ENCODE results near the gene PCDHGA11. TPM values are rescaled to one million over a fixed set of nuclear protein-coding genes. Genes with fewer than 3 reads are reported as not detected.

The PCDHGA11 gene
- total and polyA plus RNA-seq, 10 of the 15 experiments (the other 5 are each of a cell fraction or from before 2014, with no cell fraction given): 0.21 to 3.4 (median 2.2) TPM

GRCh38 chr5:141439411-141440141, 18.7 kb downstream of the PCDHGA11 start (continued):
- no peak for TF ChIP-seq ZNF592 (IDR thresholded peaks at IDR 0.05)

GRCh38 chr5:141440341-141440740, 19.5 kb downstream of the PCDHGA11 start:
- H3K4me1 ChIP-seq (ENCODE audit: control insufficient read depth, insufficient read depth, low read length): no peaks in the 10 kb centered on the region
- H3K79me2 ChIP-seq (ENCODE audit: control insufficient read depth, insufficient read depth, low read length): no peaks in the 10 kb centered on the region
- POLR2A ChIA-PET: no interaction called here
- in situ Hi-C loops (cut with MboI) (no loop called here), intact Hi-C loops (cut with micrococcal nuclease; ENCODE audit: unreplicated experiment) (no loop called here)
- no peaks in the 10 kb centered on the region; the same call in 2 of the 3 replicates for H3K9me3 ChIP-seq (replicated peaks; ENCODE audit: control insufficient read depth, insufficient read depth, low read length)
- no peak overlapping the region for H3K4me3 ChIP-seq
- WGBS (ENCODE audit: insufficient coverage, insufficient replicate concordance, low lambda C conversion rate, missing lambda C conversion rate): 86% methylated on average over 9 of the region's 9 CpGs
- DNase-seq (ENCODE audit: low read depth, low spot score) (no peak), ATAC-seq (no peak), FAIRE-seq (no peak)
- no peaks in the 10 kb centered on the region for H4K20me1 ChIP-seq (ENCODE audit: control insufficient read depth, insufficient read depth)
- TF ChIP-seq CBX5 (IDR thresholded peaks at IDR 0.05; ENCODE audit: low read depth) (no peak), POU2F2 (IDR thresholded peaks at IDR 0.05; ENCODE audit: borderline replicate concordance, low read depth, low read length) (no peak), USF1 (IDR thresholded peaks at IDR 0.05; ENCODE audit: borderline replicate concordance, extremely low read length, insufficient read depth, low read depth, low read length) (no peak), MEF2B (IDR thresholded peaks at IDR 0.05; ENCODE audit: partially characterized antibody, poor library complexity, severe bottlenecking) (no peak), SPI1 (IDR thresholded peaks at IDR 0.05; ENCODE audit: borderline replicate concordance, insufficient read depth, low read depth, low read length) (no peak), STAT1 (conservative IDR thresholded peaks at IDR 0.05) (no peak), SIX5 (IDR thresholded peaks at IDR 0.05; ENCODE audit: low read depth, low read length, severe bottlenecking) (no peak)
- H3K4me2 ChIP-seq (ENCODE audit: control insufficient read depth, insufficient read depth): no peak overlapping the region
- H3K9ac ChIP-seq (ENCODE audit: control insufficient read depth, insufficient read depth, low read length): no peak overlapping the region
- no peak overlapping the region for H2AFZ ChIP-seq (ENCODE audit: control insufficient read depth, low read depth, low read length)
- no peaks in the 10 kb centered on the region for H3K27me3 ChIP-seq (replicated peaks in 1 of 2; ENCODE audit: control insufficient read depth in 2 of 2, insufficient read depth in 2 of 2, low read length in 1 of 2)
- no peaks in the 10 kb centered on the region for H3K36me3 ChIP-seq (ENCODE audit: control insufficient read depth in 2 of 2, insufficient read depth in 2 of 2, low read length in 1 of 2)
- RAD21 ChIA-PET (ENCODE audit: unreplicated experiment): no interaction called here
- no peak overlapping the region for H3K27ac ChIP-seq (ENCODE audit: control insufficient read depth, insufficient read depth)
- SMC1A ChIA-PET (ENCODE audit: uncharacterized antibody, unreplicated experiment): no interaction called here
- CTCF ChIA-PET: interaction anchor here (3.0 kb wide), 1 partner anchor 10 kb away, joined by 13 read pairs; the partner anchor contains the start of gene PCDHGA12
- no TSS peak for BruUV-seq (replicated peaks)
